ENCODE results near the gene PIK3R2. TPM values are rescaled to one million over a fixed set of nuclear protein-coding genes. Genes with fewer than 3 reads are reported as not detected.

The PIK3R2 gene
- total and polyA plus RNA-seq, 4 donors: 1.5 to 37.8 (median 7.7) TPM

GRCh38 chr19:18152442-18152816 lies 534 bp upstream of the PIK3R2 start (continued):
- TF ChIP-seq CTCF (IDR thresholded peaks at IDR 0.05; ENCODE audit: low read depth, low read length, missing input control) (peak; percentile 55), NR2F2 (IDR thresholded peaks at IDR 0.05) (no peak), GABPA (IDR thresholded peaks at IDR 0.05 in 1 of 2, conservative IDR thresholded peaks at IDR 0.05 in 1 of 2) (peak; percentile 46 to 72), JUND (IDR thresholded peaks at IDR 0.05) (peak in 1 of 2 donors; percentile 37), MAX (IDR thresholded peaks at IDR 0.05) (no peak), RAD21 (IDR thresholded peaks at IDR 0.05) (peak; percentile 60 to 61), RXRA (IDR thresholded peaks at IDR 0.05) (no peak)

- peak overlapping the region; percentile 50 to 76 (median 71) for H3K4me3 ChIP-seq (ENCODE audit: low read depth in 1 of 3, low read length in 3 of 3)
- H3K4me1 ChIP-seq (ENCODE audit: control insufficient read depth in 4 of 4, insufficient read depth in 4 of 4, low read length in 3 of 4): peaks cover 16 to 57% (median 41%) of the 10 kb centered on the region in 4 donors
- TF ChIP-seq FOXA2 (IDR thresholded peaks at IDR 0.05) (no peak), REST (IDR thresholded peaks at IDR 0.05) (no peak), MAX (IDR thresholded peaks at IDR 0.05) (no peak), JUND (IDR thresholded peaks at IDR 0.05) (no peak), GABPA (IDR thresholded peaks at IDR 0.05 in 1 of 2, conservative IDR thresholded peaks at IDR 0.05 in 1 of 2) (no peak), HNF4G (IDR thresholded peaks at IDR 0.05) (no peak), EGR1 (IDR thresholded peaks at IDR 0.05; ENCODE audit: low read depth in 2 of 2) (no peak), RXRA (IDR thresholded peaks at IDR 0.05) (no peak), YY1 (IDR thresholded peaks at IDR 0.05) (no peak), SP1 (IDR thresholded peaks at IDR 0.05) (no peak), TAF1 (conservative IDR thresholded peaks at IDR 0.05) (no peak)
Observed at GRCh38 chr19:18153556-18154134, 682 bp downstream of the PIK3R2 start.

More at GRCh38 chr19:18153556-18154134, 682 bp downstream of the PIK3R2 start:
- Histone ChIP-seq H3K36me3 (ENCODE audit: control insufficient read depth in 4 of 4, insufficient read depth in 3 of 4, low read depth in 1 of 4, low read length in 3 of 4) (peaks cover 0 to 2% (median under 1%) of the 10 kb centered on the region in 4 donors), H3K27ac (ENCODE audit: low read depth in 1 of 2, low read length in 2 of 2) (peak overlapping the region; percentile 88 to 93), H3K9me3 (ENCODE audit: control insufficient read depth in 4 of 4, low read length in 3 of 4) (no peaks in the 10 kb centered on the region), H3K27me3 (ENCODE audit: control insufficient read depth in 4 of 4, insufficient read depth in 4 of 4, low read length in 3 of 4) (no peaks in the 10 kb centered on the region), H3K9ac (ENCODE audit: low read depth in 1 of 2, low read length in 2 of 2) (peak overlapping the region; percentile 59 to 76)
- WGBS: 1% methylated on average over 38 of the region's 38 CpGs
- no peak for DNase-seq (ENCODE audit: low spot score)
